HG02885 (cell line): ENCODE measurements around the gene SURF1.
"Not testable (repeated sequence)": the region's sequence is repeated elsewhere in the genome, so short reads cannot be mapped to it uniquely, and the experiment has no call there.

Experiments used
- ATAC-seq: cut with Tn5 transposase; IDR thresholded peaks from one replicate; pipeline ENCODE4 v1.9.1; 2021; ENCODE audit warnings: mild to moderate bottlenecking; ENCODE audit not compliant: unreplicated experiment, poor library complexity

The SURF1 gene

GRCh38 chr9:133347515-133347984 lies 8.7 kb downstream of the SURF1 start:
- peak; percentile 28 for ATAC-seq

- no peak for ATAC-seq
Observed at GRCh38 chr9:133346021-133346785, 10.1 kb downstream of the SURF1 start.

GRCh38 chr9:133345596-133345995 lies 10.7 kb downstream of the SURF1 start:
- ATAC-seq, result no peak

GRCh38 chr9:133344979-133345378 lies 11.3 kb downstream of the SURF1 start:
- ATAC-seq, result no peak

GRCh38 chr9:133344071-133344470 lies 12.2 kb downstream of the SURF1 start:
- no peak for ATAC-seq

- ATAC-seq, result no peak
Observed at GRCh38 chr9:133342570-133342969, 13.7 kb downstream of the SURF1 start.

- no peak for ATAC-seq
Observed at GRCh38 chr9:133342069-133342406, 14.2 kb downstream of the SURF1 start.

- no peak for ATAC-seq
Observed at GRCh38 chr9:133341369-133342068, 14.8 kb downstream of the SURF1 start.

GRCh38 chr9:133340916-133341315 lies 15.4 kb downstream of the SURF1 start:
- ATAC-seq, result no peak

GRCh38 chr9:133340256-133340655 lies 16.0 kb downstream of the SURF1 start:
- no peak for ATAC-seq

GRCh38 chr9:133339641-133340040 lies 16.6 kb downstream of the SURF1 start:
- no peak for ATAC-seq

- ATAC-seq, result peak; percentile 89
Observed at GRCh38 chr9:133335924-133336811, 20.1 kb downstream of the SURF1 start, which contains the start of gene SURF6. SURF6 (minus strand) TSS chr9:133336188; CDS start chr9:133336132, 56 bp downstream.

- not testable (repeated sequence) for ATAC-seq
Observed at GRCh38 chr9:133334888-133335287, 21.4 kb downstream of the SURF1 start.

GRCh38 chr9:133334161-133334560 lies 22.1 kb downstream of the SURF1 start:
- ATAC-seq, result no peak

- no peak for ATAC-seq
Observed at GRCh38 chr9:133333566-133333965, 22.7 kb downstream of the SURF1 start.

- no peak for ATAC-seq
Observed at GRCh38 chr9:133333011-133333410, 23.3 kb downstream of the SURF1 start.

GRCh38 chr9:133332381-133332730 lies 23.9 kb downstream of the SURF1 start:
- no peak for ATAC-seq

GRCh38 chr9:133331641-133332380 lies 24.5 kb downstream of the SURF1 start:
- no peak for ATAC-seq

GRCh38 chr9:133331221-133331620 lies 25.1 kb downstream of the SURF1 start:
- no peak for ATAC-seq
